Right lobe of liver (tissue), 6 donors: ENCODE data around the gene UBE2J2. TPM values are rescaled to one million over a fixed set of nuclear protein-coding genes. Genes with fewer than 3 reads are reported as not detected.
A peak's percentile ranks its signal among the peaks of the same experiment; 100 is the strongest.

Source experiments
- ATAC-seq, 4 donors: fragments of 200-7000 bp; cut with Tn5 transposase; one replicate each; pipeline ENCODE4 v1.9.1; 2020; ENCODE audit warnings: mild to moderate bottlenecking in 4 of 4, moderate library complexity in 4 of 4
- DNase-seq, 3 donors: peaks; one replicate each; pipeline ENCODE4 v3.0.0-alpha.2; 2020
- H3K27ac ChIP-seq, 3 donors: fragments of 200-600 bp; one replicate each; pipeline ENCODE4 v1.8.0; 2022
- H3K27me3 ChIP-seq, 2 donors: fragments of 200-600 bp; one replicate each; pipeline ENCODE4 v1.8.0; 2022
- H3K36me3 ChIP-seq, 4 donors: fragments of 200-600 bp; sonication (generic) in 1 of 4; one replicate each; pipeline versions ENCODE4 v1.5.1 to v1.8.0; 2017 to 2022; ENCODE audit warnings: control low read depth in 1 of 4
- H3K4me1 ChIP-seq, 4 donors: fragments of 200-600 bp; sonication (generic) in 1 of 4; one replicate each; pipeline versions ENCODE4 v1.5.1 to v1.8.0; 2017 to 2022; ENCODE audit warnings: control low read depth in 1 of 4
- H3K4me3 ChIP-seq, 3 donors: fragments of 200-600 bp; one replicate each; pipeline ENCODE4 v1.8.0; 2022
- H3K9me3 ChIP-seq, 4 donors: fragments of 200-600 bp; sonication (generic) in 1 of 4; one replicate each; pipeline versions ENCODE4 v1.5.1 to v1.8.0; 2017 to 2022; ENCODE audit warnings: control low read depth in 1 of 4
- CTCF ChIP-seq, 4 donors: fragments of 200-600 bp in 3 of 4; fragments of 450-650 bp in 1 of 4; IDR thresholded peaks; one replicate each; pipeline versions ENCODE4 v1.5.1 to v1.8.0; 2016 to 2022; ENCODE audit warnings: antibody characterized with exemption in 4 of 4, mild to moderate bottlenecking in 2 of 4
- POLR2A ChIP-seq: fragments of 450-650 bp; IDR thresholded peaks from one replicate; pipeline ENCODE4 v1.6.1; 2017; ENCODE audit warnings: antibody characterized with exemption, mild to moderate bottlenecking
- WGBS: methylation state at CpG from one replicate; pipeline ENCODE4 v1.1.6; 2018; ENCODE audit warnings: low coverage, low lambda C conversion rate; ENCODE audit not compliant: insufficient coverage; ENCODE audit errors: missing lambda C conversion rate; 5-methylcytosine and 5-hydroxymethylcytosine counted together
- intact Hi-C, 2 donors: fragments of 100-400 bp; cut with DNase I; formaldehyde crosslinking; loops; one replicate each; pipeline versions ENCODE4 v1.11.2 to v1.14.1; 2022
- total RNA-seq, 6 experiments: library from RNA; depleted of rRNA in 2 of 6; stranded (reverse); fragments of >200 nt in 2 of 6; fragmentation: NEBNext Ultra II Directional in 3 of 6; extraction: Animal tissue kit (Norgen Biotek cat#: 25700) in 3 of 6; gene quantifications; one replicate each; pipeline versions ENCODE4 v1.1.0 to v1.2.4, GENCODE V29; 2016 to 2023
- donor health status: DM: no; HTN: yes; CAD: no.
- donor health status: DM: no; HTN: no; CAD: no.
- donor health status: DM: no; HTN: no; CAD: no.
- donor health status: DM: no; HTN: yes; CAD: no.
- donor health status: DM: no; HTN: yes; CAD: no.

UBE2J2 gene
- total RNA-seq, 6 experiments from 2014 or later = 25.5 to 30.6 (median 26.9) TPM

DNA sequence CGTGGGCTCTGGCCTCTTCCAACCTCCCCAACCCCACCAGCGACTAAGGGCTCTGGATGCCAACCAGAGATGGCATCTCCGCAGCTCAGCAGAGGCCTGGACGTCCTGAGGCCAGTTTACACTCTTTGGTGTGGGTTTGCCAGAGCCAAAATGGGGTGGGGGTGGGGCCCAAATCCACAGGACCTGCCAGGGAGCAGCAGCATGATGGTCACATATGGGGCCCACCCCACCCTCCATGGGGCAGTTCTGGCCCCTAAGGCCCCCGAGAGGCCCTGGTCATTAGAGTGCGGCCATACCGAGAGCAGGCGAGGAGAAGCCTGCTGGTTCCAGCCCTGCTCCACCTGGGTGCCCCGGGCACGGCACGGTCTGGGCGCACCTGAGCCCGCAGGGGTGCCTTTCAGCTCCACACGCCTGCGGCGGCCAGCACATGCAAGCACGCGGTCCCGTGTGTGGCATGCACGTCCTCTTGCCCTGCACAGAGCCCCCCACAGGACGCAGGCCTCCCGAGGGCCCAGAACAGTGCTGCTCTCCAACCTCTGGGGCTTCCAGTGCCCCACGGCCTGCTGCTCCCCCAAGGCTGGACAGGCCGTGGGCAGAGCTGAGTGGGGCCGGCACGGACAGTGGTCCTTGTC, 31.9 kb downstream of the UBE2J2 start:
- H3K27me3 ChIP-seq = no peaks in the 10 kb centered on the region
- no peak for ATAC-seq
- no CpG with 5 or more reads among the region's 26 CpGs for WGBS

GRCh38 chr1:1240822-1241587, 32.6 kb downstream of the UBE2J2 start:
- H3K27ac ChIP-seq = no peak overlapping the region
- H3K9me3 ChIP-seq = no peaks in the 10 kb centered on the region
- H3K27me3 ChIP-seq = no peaks in the 10 kb centered on the region
- intact Hi-C loops = loop anchor here (5.0 to 10.0 kb wide), 2 partner anchors 54 to 119 kb away; no protein-coding TSS in a partner anchor
- no peak for DNase-seq
- no peak overlapping the region for H3K4me3 ChIP-seq
- no peaks in the 10 kb centered on the region for H3K36me3 ChIP-seq
- no peak for TF ChIP-seq CTCF (IDR thresholded peaks at IDR 0.05)
- no peak for TF ChIP-seq POLR2A
- ATAC-seq = no peak
- H3K4me1 ChIP-seq = peaks cover 0 to 22% (median 0%) of the 10 kb centered on the region in 4 donors
- WGBS = 67% methylated on average over 2 of the region's 23 CpGs

More for the DNA sequence above, 31.9 kb downstream of the UBE2J2 start:
- H3K36me3 ChIP-seq = no peaks in the 10 kb centered on the region
- H3K4me1 ChIP-seq = peaks cover 0 to 22% (median 0%) of the 10 kb centered on the region in 4 donors
- intact Hi-C loops = loop anchor here (5.0 to 10.0 kb wide), 2 partner anchors 53 to 119 kb away; no protein-coding TSS in a partner anchor
- H3K4me3 ChIP-seq = no peak overlapping the region
- TF ChIP-seq CTCF (IDR thresholded peaks at IDR 0.05) = no peak
- TF ChIP-seq POLR2A = no peak
- no peaks in the 10 kb centered on the region for H3K9me3 ChIP-seq
- no peak overlapping the region for H3K27ac ChIP-seq
- peak in 1 of 3 donors; percentile 51 for DNase-seq

DNA sequence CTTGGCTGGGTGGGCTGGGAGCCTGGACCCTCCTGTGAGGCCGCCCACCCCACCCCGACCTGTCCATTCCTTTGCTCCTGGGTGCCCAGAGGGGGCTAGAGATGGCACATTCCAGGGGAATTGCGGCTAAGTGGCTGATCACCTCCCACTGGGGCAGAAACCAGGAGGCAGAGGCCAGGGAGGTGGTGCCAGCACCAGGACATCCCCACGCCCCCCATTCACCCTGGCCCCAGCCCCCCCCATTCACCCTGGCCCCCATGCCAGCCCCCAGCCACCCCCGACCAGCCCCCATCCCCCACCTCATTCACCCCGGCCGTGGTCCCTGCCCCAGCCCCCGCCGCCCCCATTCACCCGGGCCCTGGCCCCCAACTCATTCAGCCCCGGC, 33.3 kb downstream of the UBE2J2 start:
- ATAC-seq = no peak
- H3K27ac ChIP-seq = no peak overlapping the region
- H3K27me3 ChIP-seq = no peaks in the 10 kb centered on the region
- TF ChIP-seq POLR2A (no peak), CTCF (IDR thresholded peaks at IDR 0.05) (no peak)
- H3K36me3 ChIP-seq = no peaks in the 10 kb centered on the region
- peaks cover 0 to 22% (median 0%) of the 10 kb centered on the region in 4 donors for H3K4me1 ChIP-seq
- intact Hi-C loops = loop anchor here (5.0 to 10.0 kb wide), 2 partner anchors 54 to 118 kb away; no protein-coding TSS in a partner anchor
- WGBS = 64% methylated on average over 6 of the region's 11 CpGs
- no peaks in the 10 kb centered on the region for H3K9me3 ChIP-seq
- peak overlapping the region in 1 of 3 donors; percentile 16 for H3K4me3 ChIP-seq
- DNase-seq = no peak

- WGBS = 10% methylated on average over 2 of the region's 30 CpGs
- Histone ChIP-seq H3K4me3 (peak overlapping the region in 2 of 3 donors; percentile 16 to 26), H3K9me3 (no peaks in the 10 kb centered on the region), H3K36me3 (no peaks in the 10 kb centered on the region), H3K4me1 (peaks cover 0 to 22% (median 0%) of the 10 kb centered on the region in 4 donors), H3K27ac (no peak overlapping the region), H3K27me3 (no peaks in the 10 kb centered on the region)
- TF ChIP-seq POLR2A = no peak
- ATAC-seq (peak; percentile 57 to 78 (median 75)), DNase-seq (peak; percentile 78 to 86 (median 84))
- intact Hi-C loops = loop anchor here (5.0 to 10.0 kb wide), 2 partner anchors 55 to 117 kb away; no protein-coding TSS in a partner anchor
Observed at GRCh38 chr1:1239614-1240347, 33.9 kb downstream of the UBE2J2 start.
